HG02763 (cell line): Measurements from ENCODE around the gene ENO3.

Experiments
- ATAC-seq: cut with Tn5 transposase; IDR thresholded peaks from one replicate; pipeline ENCODE4 v1.9.1; 2021; ENCODE audit warnings: mild to moderate bottlenecking, moderate library complexity; ENCODE audit not compliant: unreplicated experiment

Gene ENO3

DNA sequence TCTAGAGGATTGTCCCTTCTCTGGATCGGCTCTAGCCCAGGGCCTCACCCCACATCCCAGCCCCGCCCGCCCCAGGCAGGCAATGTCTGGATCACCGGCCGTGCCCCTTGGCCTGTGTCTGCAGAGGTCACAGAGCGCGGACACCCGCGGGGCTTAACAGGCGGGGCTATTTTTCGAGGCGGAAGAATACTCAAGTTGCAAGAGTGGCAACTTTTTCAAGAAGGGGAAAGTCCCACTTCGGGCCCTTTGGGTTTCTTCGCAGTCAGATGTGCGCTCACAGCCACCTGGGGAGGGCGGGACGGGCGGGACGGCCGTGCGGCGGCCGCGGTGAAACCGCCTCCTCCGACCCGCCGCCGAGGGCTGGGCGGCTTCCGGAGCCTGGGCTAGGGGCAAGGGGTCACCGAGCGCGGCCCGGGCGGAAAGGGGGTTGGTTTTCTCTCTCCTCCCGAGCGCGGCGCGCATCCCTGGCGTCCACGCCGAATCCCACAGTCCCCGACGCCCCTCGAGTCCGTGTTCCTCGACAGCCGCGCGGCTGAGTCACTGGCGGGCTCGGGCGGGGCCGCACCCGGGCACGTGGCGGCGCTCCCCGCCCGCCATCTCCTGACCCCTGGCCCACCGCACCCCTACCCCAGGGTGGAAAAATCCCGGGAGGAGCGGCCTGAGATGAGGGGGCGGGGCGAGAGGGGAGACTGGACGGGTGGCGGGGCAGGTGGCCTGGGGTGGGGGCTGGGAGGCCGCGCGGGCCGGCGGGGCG is 1.4 kb upstream of the ENO3 start:
- peak; percentile 24 for ATAC-seq

DNA sequence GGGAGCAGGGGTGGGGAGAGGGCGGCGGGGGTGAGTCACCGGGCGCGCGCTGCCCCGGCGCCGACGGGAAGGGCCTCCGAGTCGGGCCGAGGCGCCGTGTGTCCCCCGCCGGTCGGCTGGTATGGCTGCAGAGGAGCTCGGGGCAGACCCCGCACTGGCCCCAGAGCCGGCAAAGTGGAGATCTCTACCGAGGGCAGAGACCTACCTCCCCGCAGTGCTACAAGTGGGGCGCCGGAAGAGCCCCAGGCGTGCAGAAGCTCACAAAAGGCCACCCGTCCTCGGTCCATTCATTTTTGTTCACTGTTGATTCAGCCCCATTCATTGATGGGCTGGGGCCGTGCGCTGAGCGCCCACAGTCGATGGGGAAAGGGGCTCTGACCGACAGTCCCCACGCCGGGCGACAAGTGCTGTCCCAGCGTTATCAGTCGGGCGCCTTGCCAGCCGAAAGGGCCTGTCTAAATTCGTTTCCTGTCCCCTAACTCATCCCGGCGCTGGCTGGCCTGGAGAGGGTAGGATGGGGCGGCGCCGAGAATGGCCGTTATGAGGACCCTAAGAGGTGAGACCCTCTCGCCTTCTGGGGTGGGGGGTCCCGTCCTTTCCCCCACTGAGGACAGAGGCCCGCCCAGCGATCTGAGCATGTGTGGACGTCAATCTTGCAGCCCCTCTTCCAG is 709 bp upstream of the ENO3 start:
- ATAC-seq, result no peak

DNA sequence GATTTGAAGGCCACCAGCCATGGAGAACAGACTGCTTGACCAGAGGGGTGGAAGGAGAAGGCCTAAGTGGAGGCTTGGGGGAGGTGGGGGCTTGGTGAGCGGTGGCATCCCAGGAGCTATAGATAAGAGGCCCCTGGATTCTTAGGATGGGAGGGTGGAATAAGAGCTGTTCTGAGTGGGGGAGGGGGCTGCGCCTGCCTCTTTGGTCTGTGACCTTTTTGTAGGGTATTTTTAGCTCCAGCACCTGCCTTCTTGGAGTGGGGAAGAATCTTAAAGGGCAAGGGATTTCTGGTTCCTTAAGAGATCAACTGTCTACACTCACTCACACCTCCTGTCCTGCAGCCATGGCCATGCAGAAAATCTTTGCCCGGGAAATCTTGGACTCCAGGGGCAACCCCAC is 567 bp downstream of the ENO3 start:
- no peak for ATAC-seq

DNA sequence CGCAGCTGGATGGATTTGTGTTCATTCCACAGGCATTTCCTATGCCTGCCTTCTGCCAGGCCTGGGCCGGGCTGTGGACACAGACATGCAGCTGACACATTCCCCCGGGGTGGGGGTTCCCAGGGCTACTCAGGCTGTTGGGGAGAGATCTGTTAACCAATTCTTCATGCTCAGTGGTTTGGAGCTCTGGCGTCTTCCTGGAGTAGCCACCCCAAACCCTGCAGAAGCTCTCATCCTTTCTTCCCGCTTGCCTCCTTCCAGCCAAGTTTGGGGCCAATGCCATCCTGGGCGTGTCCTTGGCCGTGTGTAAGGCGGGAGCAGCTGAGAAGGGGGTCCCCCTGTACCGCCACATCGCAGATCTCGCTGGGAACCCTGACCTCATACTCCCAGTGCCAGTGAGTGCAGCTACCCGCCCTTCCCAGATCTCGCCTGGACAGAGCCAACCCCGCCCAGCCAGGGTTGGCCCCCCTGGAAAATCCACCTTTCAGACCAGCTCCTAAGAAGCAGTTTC is 2.6 kb downstream of the ENO3 start:
- no peak for ATAC-seq

DNA sequence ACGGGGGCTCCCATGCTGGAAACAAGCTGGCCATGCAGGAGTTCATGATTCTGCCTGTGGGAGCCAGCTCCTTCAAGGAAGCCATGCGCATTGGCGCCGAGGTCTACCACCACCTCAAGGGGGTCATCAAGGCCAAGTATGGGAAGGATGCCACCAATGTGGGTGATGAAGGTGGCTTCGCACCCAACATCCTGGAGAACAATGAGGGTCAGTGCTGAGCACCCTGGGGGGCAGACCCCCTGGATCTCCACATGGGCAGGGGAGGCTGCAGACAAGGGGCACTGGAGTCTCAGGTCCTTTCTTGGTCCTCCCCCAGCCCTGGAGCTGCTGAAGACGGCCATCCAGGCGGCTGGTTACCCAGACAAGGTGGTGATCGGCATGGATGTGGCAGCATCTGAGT is 4.2 kb downstream of the ENO3 start:
- ATAC-seq, result no peak

DNA sequence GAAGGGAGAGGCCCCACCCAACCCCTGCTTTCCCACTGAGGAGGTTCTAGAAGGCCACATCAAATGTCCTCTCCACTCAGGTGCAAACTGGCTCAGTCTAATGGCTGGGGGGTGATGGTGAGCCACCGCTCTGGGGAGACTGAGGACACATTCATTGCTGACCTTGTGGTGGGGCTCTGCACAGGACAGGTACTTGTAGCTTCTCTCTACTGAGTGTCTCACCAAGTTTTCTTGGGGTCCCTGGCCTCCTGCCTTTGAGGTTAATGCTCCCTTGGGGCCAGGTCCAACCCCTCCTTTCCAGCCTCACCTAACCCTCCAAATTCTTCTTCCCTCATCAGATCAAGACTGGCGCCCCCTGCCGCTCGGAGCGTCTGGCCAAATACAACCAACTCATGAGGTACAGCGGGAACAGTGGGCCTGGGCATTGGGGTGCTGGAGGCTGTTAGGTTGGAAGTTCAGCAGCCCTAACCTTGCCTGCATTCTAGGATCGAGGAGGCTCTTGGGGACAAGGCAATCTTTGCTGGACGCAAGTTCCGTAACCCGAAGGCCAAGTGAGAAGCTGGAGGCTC is 5.7 kb downstream of the ENO3 start:
- ATAC-seq, result no peak

DNA sequence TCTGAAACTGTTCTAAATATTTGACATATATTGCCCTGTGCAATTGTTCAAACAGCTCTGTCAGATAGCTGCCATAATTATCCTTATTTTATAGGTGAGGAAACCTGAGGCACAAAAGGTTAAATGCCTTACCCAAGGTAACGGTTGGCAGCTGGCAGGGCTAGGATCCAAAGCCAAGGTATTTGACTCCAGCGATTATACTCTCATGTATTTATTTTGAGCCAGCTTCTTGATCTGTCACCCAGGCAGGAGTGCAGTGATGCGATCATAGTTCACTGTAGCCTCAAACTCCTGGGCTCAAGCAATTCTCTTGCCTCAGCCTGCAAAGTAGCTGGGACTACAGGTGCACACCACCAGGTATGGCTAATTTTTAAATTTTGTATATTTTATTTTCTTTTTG is 7.2 kb downstream of the ENO3 start:
- ATAC-seq, result no peak

DNA sequence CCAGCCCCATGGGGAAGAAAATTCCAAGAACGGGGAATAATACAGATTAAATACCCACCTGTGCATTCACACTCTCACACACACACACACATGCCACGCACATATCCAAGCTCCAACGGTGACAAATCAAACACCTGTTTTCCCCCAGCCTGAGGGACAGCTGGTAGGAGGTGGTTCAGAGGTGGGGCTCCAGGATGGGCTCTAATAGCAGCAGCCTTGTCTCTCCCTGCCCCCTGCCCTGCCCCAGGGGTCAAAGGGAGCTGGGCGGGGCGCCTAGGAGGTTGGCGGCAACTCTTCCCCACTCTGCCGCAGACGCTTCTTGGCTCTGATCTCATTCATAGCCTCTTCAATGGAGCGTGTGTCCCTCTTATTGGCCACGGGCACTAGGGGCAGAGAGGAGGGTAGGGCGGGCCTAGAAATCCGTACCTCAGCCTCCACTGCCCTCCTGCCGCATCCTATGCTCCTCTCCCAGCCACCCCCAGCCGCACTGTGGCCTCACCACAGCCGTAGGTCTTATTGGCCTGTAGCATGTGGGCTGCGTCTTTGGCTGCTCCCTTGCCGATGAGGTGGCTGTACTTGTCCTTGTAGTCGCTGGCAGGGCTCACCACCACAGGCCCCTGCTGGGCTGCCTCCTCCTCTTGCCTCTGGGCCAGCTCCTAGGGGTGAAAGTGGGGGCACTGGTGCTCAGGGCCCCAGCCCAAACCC is 8.5 kb downstream of the ENO3 start:
- ATAC-seq, result no peak

DNA sequence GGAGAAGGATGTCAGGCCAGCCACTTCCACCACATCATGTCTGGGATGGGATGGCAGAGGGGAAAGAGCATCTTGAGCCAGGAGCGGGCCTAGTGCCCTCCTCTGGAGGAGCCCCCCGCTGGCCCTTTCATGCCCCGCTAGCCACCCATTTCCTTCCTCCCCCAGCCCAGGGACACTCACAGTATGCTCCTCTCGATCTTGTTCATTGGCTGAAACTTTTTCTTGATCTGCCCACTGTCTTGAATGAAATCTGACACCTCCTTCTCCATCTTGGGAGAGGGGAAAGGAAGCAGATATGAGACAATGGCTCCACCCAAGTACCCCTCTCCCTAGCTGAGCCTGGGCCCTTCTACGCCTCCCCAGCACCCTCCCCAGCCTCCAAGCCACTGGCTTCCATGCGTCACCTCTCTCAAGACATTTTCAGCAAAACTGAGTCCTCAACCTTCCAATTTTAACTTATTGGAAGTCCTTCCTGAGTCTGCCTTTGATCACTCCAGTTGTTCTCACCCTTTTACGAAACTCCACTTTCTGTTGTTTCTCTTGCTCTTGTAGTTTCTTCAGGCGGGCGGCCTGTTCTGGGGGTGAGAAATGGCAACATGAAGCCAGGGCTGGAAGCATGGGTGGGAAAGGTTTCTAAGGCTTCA is 9.5 kb downstream of the ENO3 start:
- no peak for ATAC-seq

DNA sequence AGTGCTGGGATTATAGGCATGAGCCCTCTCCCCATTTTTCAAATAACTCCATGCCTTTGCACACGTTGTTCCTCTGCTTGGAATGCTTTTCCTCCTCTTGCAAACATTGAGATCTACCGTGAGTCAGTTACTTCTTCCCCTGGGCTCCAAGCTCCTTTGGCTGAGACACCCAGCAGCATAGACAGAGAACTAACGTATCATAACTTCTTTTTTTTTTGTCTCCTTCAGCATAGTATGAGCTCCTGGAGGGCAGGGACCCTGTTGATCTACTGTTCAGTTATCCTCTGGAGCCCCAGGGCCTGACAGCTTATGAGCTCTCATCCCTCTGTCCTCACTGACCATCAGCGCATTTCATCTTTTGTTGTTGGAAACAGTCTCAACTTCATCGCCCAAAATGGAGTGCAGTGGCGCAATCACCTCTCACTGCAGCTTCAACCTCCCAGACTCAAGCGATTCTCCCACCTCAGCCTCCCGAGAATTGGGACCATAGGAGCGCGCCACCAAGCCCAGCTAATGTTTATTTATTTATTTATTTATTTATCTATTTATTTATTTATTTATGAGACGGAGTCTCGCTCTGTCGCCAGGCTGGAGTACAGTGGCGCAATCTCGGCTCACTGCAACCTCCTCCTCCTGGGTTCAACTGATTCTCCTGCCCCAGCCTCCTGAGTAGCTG is 14.5 kb downstream of the ENO3 start:
- ATAC-seq, result no peak

DNA sequence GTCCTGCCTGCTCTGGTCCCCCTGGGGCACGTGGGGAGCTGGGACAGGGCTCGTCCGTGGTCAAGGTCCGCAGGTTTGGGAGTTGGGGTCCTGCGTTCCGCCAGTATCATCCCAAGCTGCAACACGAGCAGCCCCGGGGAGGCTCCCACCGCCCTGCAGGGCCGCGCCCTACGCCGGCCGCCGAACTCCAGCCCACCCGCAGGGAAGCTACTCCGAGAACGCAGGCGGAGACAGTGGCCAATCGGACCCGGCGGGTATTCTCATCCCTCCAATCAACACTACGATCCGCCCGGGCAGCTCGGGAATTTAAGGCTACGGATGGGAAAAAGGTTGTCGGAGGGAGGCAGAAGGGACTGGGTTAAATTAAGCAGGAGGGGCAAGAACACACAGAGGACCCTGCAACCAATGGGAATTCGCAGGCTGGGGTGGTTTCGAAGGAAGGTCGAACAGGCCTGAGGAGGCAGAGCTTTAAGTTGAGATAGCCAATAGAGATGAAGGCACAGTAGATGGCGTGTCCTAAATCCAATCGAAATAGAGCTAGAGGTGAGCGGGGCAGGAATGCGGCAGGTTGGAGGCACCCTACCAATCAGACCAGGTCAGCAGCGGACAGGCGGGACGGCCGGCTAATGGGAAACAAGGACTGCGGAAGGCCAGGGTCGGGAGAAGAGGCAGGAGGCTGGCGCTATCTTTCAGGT is 16.1 kb downstream of the ENO3 start:
- ATAC-seq, result peak; percentile 76

DNA sequence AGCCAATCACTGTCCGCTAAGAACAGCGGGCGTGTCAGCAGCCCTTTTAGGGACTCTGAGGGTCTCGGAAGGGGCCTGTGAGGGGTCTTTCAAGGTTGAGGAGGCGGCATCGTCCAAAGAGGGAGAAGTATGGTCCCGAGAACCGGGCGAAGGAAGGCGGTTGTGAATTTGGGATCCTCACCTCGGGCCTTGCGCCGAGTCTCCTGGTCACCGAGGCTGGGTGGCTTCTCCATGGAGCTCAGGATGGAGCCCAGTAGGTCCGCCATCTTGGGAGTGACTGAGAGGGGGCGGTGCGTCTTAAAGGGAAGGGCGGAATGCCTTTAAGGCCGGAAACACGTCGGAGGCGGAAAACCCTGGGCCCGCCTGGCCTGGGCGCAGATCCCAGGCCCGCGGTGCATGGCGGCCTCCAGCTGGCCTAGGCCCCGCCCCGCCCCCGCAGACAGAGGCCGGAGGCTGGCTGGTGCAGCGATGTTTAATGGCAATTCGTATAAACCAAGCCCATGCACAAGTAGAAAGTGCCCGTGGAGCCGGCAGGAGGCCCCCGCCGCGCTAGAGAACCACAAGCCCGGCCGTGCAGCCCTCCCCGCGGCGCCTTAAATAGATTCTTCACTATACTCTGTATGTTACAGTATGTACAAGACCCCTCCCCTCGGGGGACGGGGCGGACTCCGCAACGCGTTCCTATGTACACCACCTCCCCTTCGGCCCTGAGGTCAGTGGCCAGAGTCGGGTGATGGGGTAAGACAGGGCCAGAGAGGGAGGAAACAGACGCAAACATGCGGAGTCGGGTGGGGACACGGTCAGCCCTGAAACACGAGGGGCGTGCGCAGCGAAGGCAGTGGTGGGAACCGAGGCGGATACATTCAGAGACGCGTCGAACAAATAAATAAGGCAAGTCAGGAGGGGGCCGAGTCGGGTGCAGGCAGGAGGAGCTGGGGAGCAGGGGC is 16.9 kb downstream of the ENO3 start, which contains the start of gene SPAG7:
TSS of gene SPAG7 (minus strand) at position 279 of the 947 bp plus-strand sequence. CDS start at position 266, 13 bp downstream.
- ATAC-seq, result peak; percentile 63

DNA sequence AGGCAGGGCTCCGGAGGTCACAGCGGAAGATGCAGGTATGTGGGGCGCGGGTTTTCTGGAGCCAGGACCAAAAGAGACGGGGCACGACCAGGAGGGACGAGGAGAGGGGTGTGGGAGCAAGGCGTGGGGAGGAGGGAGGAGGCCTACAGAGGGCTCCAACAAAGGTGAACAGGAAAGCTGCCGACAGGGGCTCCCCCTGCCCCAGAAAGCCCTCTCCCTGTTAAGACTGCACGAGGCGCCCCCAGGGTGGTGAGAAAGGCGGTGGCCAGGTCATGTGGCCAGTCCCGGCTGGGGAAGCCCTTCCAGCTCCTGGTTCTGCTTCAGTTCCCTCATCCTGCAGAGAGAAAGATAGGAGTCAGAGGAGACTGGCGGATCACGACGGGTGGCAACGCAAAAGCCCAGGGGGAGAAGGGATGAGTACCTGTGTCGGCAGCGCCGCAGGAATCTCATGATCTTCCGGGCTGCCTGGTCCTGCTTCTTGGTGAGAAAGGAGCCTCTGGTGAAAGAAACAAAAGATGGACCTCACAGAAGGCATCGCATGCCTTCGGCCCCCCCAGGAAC is 17.6 kb downstream of the ENO3 start:
- ATAC-seq, result no peak

DNA sequence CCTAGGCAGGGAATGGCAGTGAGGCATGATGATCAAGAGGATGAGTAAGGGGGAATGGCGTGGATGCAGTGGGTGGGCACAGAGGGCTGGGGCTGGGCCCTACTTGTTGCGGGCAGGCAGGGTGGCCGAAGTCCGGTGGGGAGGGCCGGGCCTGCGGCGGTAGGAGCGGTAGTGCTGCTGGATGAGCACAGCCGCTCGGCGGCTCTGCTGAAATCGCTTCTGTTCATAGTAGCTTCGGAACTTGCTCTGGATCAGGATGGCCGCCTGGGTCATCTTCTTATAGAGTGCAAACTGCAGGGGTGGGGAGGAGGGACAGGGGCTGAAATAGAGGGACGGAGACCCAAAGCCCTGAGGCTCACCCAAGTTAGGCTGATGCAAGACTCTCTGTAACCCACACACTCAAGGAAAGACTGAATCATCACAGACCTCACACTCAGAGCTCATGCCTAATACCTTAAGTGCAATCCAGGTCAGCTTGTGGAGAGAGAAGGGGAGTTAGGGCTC is 18.2 kb downstream of the ENO3 start:
- no peak for ATAC-seq

DNA sequence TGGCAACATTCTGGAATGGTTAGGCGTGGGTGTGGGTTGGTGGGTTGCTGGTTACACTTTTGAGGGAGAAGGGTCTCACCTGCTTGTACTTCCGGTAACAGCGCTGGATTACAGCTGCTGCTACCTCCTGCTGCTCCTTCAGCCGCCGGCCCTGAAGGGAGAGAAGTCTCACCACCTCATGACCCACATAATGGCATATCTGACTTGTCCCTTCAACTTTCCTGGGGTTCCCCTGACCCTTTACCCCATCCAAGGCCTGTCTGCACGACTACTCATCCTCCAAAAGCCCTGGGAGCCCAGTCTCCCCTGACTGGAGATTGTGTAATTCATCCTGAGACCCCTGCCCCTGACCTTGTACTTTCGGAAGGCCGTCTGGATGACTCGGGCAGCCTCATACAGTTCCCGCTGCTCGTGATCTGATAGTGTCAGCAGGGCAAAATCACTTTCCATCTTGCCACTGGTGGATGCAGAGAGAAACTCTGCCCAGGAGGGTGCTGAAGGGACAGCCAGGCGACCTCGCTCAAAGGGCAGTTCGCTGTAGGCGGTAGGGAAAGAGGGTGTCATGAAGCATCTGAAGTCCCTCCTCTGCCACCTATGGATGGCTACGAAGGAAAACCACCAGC is 18.7 kb downstream of the ENO3 start:
- ATAC-seq, result no peak

DNA sequence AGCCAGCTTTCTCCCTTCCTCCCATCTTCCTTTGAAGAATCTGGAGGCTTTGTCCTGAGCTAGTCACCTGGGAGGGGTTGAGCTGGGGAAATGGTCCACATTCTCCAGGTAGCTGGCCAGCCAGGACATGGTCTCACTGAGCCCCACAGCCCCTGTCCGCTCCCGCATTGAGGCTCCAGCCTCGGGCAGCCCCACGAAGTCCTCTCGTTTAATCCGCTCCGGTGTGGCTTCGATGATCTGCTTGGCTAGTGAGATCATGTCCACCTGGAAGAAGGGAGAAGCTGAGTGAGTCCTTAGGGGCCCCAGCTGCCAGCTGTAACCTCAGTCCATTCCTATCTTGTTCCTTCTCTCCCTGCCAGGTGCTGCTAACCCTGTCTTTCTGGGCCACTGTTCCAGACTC is 19.4 kb downstream of the ENO3 start:
- ATAC-seq, result no peak

DNA sequence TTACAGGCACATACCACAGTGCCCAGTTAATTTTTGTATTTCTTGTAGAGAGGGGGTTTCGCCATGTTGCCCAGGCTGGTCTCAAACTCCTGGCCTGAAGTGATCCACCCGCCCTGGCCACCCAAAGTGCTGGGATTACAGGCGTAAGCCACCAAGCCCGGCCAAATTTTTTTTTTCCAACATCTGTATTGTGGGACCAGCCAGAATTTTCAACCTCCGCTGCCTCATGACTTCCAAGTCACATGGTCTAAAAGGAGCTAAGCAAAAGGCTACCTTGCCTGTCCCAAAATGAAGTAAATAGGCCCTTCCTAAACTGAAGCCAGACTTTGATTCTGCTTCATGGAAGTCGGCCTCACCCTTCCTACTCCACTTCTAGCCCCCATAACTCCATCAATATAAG is 20.9 kb downstream of the ENO3 start:
- no peak for ATAC-seq

DNA sequence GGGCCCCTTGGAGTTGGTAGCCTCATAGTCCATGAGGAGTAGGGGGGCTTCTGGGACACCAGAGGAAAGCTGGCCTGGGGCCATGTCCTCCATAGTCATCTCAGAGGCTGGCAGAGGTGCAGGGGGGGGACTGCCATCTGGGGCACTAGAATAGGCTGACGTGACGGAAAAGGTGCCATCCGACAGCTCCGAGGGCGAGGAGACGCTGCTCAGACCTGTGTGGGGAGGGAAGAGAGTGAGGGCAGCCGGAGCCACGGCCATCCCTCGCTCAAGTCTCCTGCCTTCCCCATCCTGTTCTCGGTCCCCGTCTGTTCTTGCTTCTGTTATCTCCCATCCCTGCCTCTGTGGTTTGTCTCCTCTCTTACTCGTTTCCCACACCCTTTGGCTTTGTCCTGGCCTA is 21.4 kb downstream of the ENO3 start:
- no peak for ATAC-seq
